AG08395 (cell line): ENCODE data around the gene CFHR5.

Experiments used
- DNase-seq: peaks from one replicate; pipeline ENCODE4 v3.0.0; 2012; ENCODE audit warnings: mixed read lengths, low spot score

The CFHR5 gene

GRCh38 chr1:197021716-197022115 is 44.4 kb downstream of the CFHR5 start:
- no peak for DNase-seq

- DNase-seq: no peak
These were observed 47.1 kb downstream of the CFHR5 start for GRCh38 chr1:197024460-197024859.

GRCh38 chr1:197027359-197027758 is 50.0 kb downstream of the CFHR5 start:
- no peak for DNase-seq

- DNase-seq: peak; percentile 26
These were observed 52.4 kb downstream of the CFHR5 start for GRCh38 chr1:197029749-197030148.

- DNase-seq: peak; percentile 27
These were observed 57.4 kb downstream of the CFHR5 start for GRCh38 chr1:197034631-197035339.

- no peak for DNase-seq
These were observed 59.5 kb downstream of the CFHR5 start for GRCh38 chr1:197036861-197037260.

GRCh38 chr1:197041486-197042353 is 64.4 kb downstream of the CFHR5 start:
- DNase-seq: no peak

- no peak for DNase-seq
These were observed 65.5 kb downstream of the CFHR5 start for GRCh38 chr1:197042676-197043341.

GRCh38 chr1:197049100-197049499 is 71.7 kb downstream of the CFHR5 start:
- DNase-seq: no peak
